ENCODE results near the gene RNF25.
A peak's percentile ranks its signal among the peaks of the same experiment; 100 is the strongest.

RNF25 gene

GRCh38 chr2:218662827-218663226 is 9.0 kb downstream of the RNF25 start:
- Histone ChIP-seq H3K9ac (no peak overlapping the region), H3K4me3 (no peak overlapping the region), H4K20me1 (peaks cover 0 to 32% (median 6%) of the 10 kb centered on the region in 11 experiments; a peak in 11 of 22 replicates), H3K4me2 (no peak overlapping the region), H3K36me3 (peaks cover 63 to 76% (median 71%) of the 10 kb centered on the region in 11 experiments), H3K27me3 (no peaks in the 10 kb centered on the region), H3K4me1 (peaks cover 9 to 23% (median 21%) of the 10 kb centered on the region in 10 experiments), H3K9me3 (replicated peaks in 1 of 11) (no peaks in the 10 kb centered on the region), H3K27ac (no peak overlapping the region)
- TF ChIP-seq Cebpa-rat (IDR thresholded peaks at IDR 0.05): no peak

GRCh38 chr2:218662377-218662776 is 9.4 kb downstream of the RNF25 start:
- H3K9ac ChIP-seq: 0 out of 22 replicates have a peak overlapping the region, but pooled peaks of 1 of the 11 experiments have one; percentile 3
- TF ChIP-seq Cebpa-rat (IDR thresholded peaks at IDR 0.05): no peak
- H3K4me1 ChIP-seq: peaks cover 10 to 24% (median 22%) of the 10 kb centered on the region in 10 experiments
- peaks cover 63 to 76% (median 71%) of the 10 kb centered on the region in 11 experiments for H3K36me3 ChIP-seq
- no peak overlapping the region for H3K4me2 ChIP-seq
- H3K27me3 ChIP-seq: no peaks in the 10 kb centered on the region
- H4K20me1 ChIP-seq: peaks cover 0 to 32% (median 6%) of the 10 kb centered on the region in 11 experiments; a peak in 11 of 22 replicates
- H3K9me3 ChIP-seq (replicated peaks in 1 of 11): no peaks in the 10 kb centered on the region
- no peak overlapping the region for H3K4me3 ChIP-seq
- H3K27ac ChIP-seq: no peak overlapping the region

- Histone ChIP-seq H3K27me3 (no peaks in the 10 kb centered on the region), H3K9ac (peak overlapping the region; percentile 78 to 92 (median 84); a peak in 21 of 22 replicates), H3K36me3 (peaks cover 58 to 76% (median 71%) of the 10 kb centered on the region in 11 experiments), H3K9me3 (replicated peaks in 1 of 11) (no peaks in the 10 kb centered on the region), H3K27ac (peak overlapping the region in 10 of 11 experiments; percentile 18 to 87 (median 82); a peak in 19 of 22 replicates), H3K4me1 (peaks cover 10 to 30% (median 22%) of the 10 kb centered on the region in 10 experiments), H4K20me1 (peaks cover 0 to 38% (median 13%) of the 10 kb centered on the region in 11 experiments; a peak in 10 of 22 replicates), H3K4me2 (peak overlapping the region; percentile 87 to 98 (median 92)), H3K4me3 (peak overlapping the region; percentile 78 to 98 (median 94))
- TF ChIP-seq Cebpa-rat (IDR thresholded peaks at IDR 0.05): no peak
These were observed 11.8 kb downstream of the RNF25 start for GRCh38 chr2:218659988-218660358.

- no peaks in the 10 kb centered on the region for H3K27me3 ChIP-seq
- no peak for TF ChIP-seq Cebpa-rat (IDR thresholded peaks at IDR 0.05)
These were observed 12.4 kb downstream of the RNF25 start, which contains the start of the genes BCS1L and ZNF142 for GRCh38 chr2:218659258-218659987. TSS of gene BCS1L (plus strand) at chr2:218659683. CDS start at chr2:218660988, 1,305 bp downstream. TSS of gene ZNF142 (minus strand) at chr2:218659623. CDS start at chr2:218656429, 3,194 bp downstream.

GRCh38 chr2:218658671-218659257 is 13.0 kb downstream of the RNF25 start:
- Histone ChIP-seq H3K4me3 (peak overlapping the region; percentile 78 to 98 (median 94)), H3K4me2 (peak overlapping the region; percentile 87 to 98 (median 92)), H3K4me1 (peaks cover 10 to 37% (median 24%) of the 10 kb centered on the region in 10 experiments), H3K27ac (peak overlapping the region; percentile 25 to 87 (median 81); a peak in 21 of 22 replicates), H4K20me1 (peaks cover 0 to 45% (median 12%) of the 10 kb centered on the region in 11 experiments; a peak in 12 of 22 replicates), H3K9me3 (replicated peaks in 1 of 11) (no peaks in the 10 kb centered on the region), H3K27me3 (no peaks in the 10 kb centered on the region), H3K36me3 (peaks cover 58 to 76% (median 71%) of the 10 kb centered on the region in 11 experiments), H3K9ac (peak overlapping the region; percentile 78 to 92 (median 84))
- TF ChIP-seq Cebpa-rat (IDR thresholded peaks at IDR 0.05): no peak

More at GRCh38 chr2:218659258-218659987, 12.4 kb downstream of the RNF25 start, which contains the start of the genes BCS1L and ZNF142:
- Histone ChIP-seq H3K36me3 (peaks cover 58 to 76% (median 71%) of the 10 kb centered on the region in 11 experiments), H3K27ac (peak within 1 kb of the TSS; percentile 25 to 87 (median 81); a peak in 21 of 22 replicates), H4K20me1 (peaks cover 0 to 44% (median 16%) of the 10 kb centered on the region in 11 experiments; a peak in 11 of 22 replicates), H3K4me1 (peaks cover 10 to 33% (median 22%) of the 10 kb centered on the region in 10 experiments), H3K4me3 (peak within 1 kb of the TSS; percentile 78 to 98 (median 94)), H3K9ac (peak within 1 kb of the TSS; percentile 78 to 92 (median 84)), H3K9me3 (replicated peaks in 1 of 11) (no peaks in the 10 kb centered on the region), H3K4me2 (peak within 1 kb of the TSS; percentile 87 to 98 (median 92))

- Histone ChIP-seq H3K36me3 (peaks cover 58 to 76% (median 73%) of the 10 kb centered on the region in 11 experiments), H3K9ac (peak overlapping the region in 2 of 11 experiments; percentile 8; a peak in 2 of 22 replicates), H3K27me3 (no peaks in the 10 kb centered on the region), H3K4me3 (no peak overlapping the region), H3K4me1 (peaks cover 10 to 38% (median 21%) of the 10 kb centered on the region in 10 experiments), H3K4me2 (no peak overlapping the region), H4K20me1 (peaks cover 0 to 65% (median 20%) of the 10 kb centered on the region in 11 experiments; a peak in 15 of 22 replicates), H3K9me3 (replicated peaks in 1 of 11) (no peaks in the 10 kb centered on the region), H3K27ac (no peak overlapping the region)
- TF ChIP-seq Cebpa-rat (IDR thresholded peaks at IDR 0.05): no peak
These were observed 16.1 kb downstream of the RNF25 start for GRCh38 chr2:218655751-218656150.

GRCh38 chr2:218648787-218649100 is 23.1 kb downstream of the RNF25 start:
- peaks cover 4 to 82% (median 42%) of the 10 kb centered on the region in 11 experiments; a peak in 20 of 22 replicates for H4K20me1 ChIP-seq
- H3K27ac ChIP-seq: no peak overlapping the region
- H3K9ac ChIP-seq: no peak overlapping the region
- TF ChIP-seq Cebpa-rat (IDR thresholded peaks at IDR 0.05): no peak
- no peak overlapping the region for H3K4me3 ChIP-seq
- H3K36me3 ChIP-seq: peaks cover 97 to 100% (median 100%) of the 10 kb centered on the region in 11 experiments
- H3K9me3 ChIP-seq (replicated peaks in 1 of 11): no peaks in the 10 kb centered on the region
- H3K27me3 ChIP-seq: no peaks in the 10 kb centered on the region
- H3K4me2 ChIP-seq: no peak overlapping the region
- peaks cover 0 to 6% (median 0%) of the 10 kb centered on the region in 10 experiments; a peak in 7 of 20 replicates for H3K4me1 ChIP-seq

GRCh38 chr2:218648088-218648786 is 23.6 kb downstream of the RNF25 start:
- peaks cover 97 to 100% (median 100%) of the 10 kb centered on the region in 11 experiments for H3K36me3 ChIP-seq
- H3K4me1 ChIP-seq: peaks cover 0 to 3% (median 0%) of the 10 kb centered on the region in 10 experiments; a peak in 1 of 20 replicates
- H3K9ac ChIP-seq: 0 out of 22 replicates have a peak overlapping the region, but pooled peaks of 1 of the 11 experiments have one; percentile 36
- no peaks in the 10 kb centered on the region for H3K9me3 ChIP-seq (replicated peaks in 1 of 11)
- no peak overlapping the region for H3K4me3 ChIP-seq
- no peaks in the 10 kb centered on the region for H3K27me3 ChIP-seq
- no peak overlapping the region for H3K27ac ChIP-seq
- no peak overlapping the region for H3K4me2 ChIP-seq
- H4K20me1 ChIP-seq: peaks cover 4 to 82% (median 47%) of the 10 kb centered on the region in 11 experiments; a peak in 20 of 22 replicates
- no peak for TF ChIP-seq Cebpa-rat (IDR thresholded peaks at IDR 0.05)

Measured in BLaER1 treated with 17β-estradiol and CSF1 and Interleukin-3, amounts not matched to agents 10 nM and 100 nM (cell line).